GM10266 (cell line): ENCODE measurements around the gene VAX1.

Experiments used
- DNase-seq: peaks from one replicate; pipeline ENCODE4 v3.0.0; 2012; ENCODE audit errors: extremely low spot score
- CTCF ChIP-seq: IDR thresholded peaks from 2 replicates; pipeline ENCODE4 v1.5.1; 2012; ENCODE audit warnings: mild to moderate bottlenecking, low read depth; ENCODE audit not compliant: control insufficient read depth, insufficient read depth; ENCODE audit errors: missing control alignments

Gene VAX1

GRCh38 chr10:117145019-117145418, 6.9 kb upstream of the VAX1 start:
- DNase-seq: no peak
- TF ChIP-seq CTCF: no peak

GRCh38 chr10:117143103-117143823, 5.2 kb upstream of the VAX1 start:
- no peak for DNase-seq
- no peak for TF ChIP-seq CTCF

- no peak for DNase-seq
- no peak for TF ChIP-seq CTCF
These were observed 2.4 kb upstream of the VAX1 start for GRCh38 chr10:117140525-117140902.

GRCh38 chr10:117139581-117140524, 1.8 kb upstream of the VAX1 start:
- TF ChIP-seq CTCF: no peak
- no peak for DNase-seq

- no peak for TF ChIP-seq CTCF
- no peak for DNase-seq
These were observed 939 bp upstream of the VAX1 start for GRCh38 chr10:117138838-117139580.

GRCh38 chr10:117137031-117137910, 799 bp downstream of the VAX1 start:
- TF ChIP-seq CTCF: no peak

More at GRCh38 chr10:117137031-117137910, 799 bp downstream of the VAX1 start:
- DNase-seq: no peak
